Measurements from ENCODE around the gene GIT1.

Gene GIT1

GRCh38 chr17:29526322-29526721, 63.1 kb downstream of the GIT1 start (continued):
- TF ChIP-seq ESRRG (CRISPR knock-in tag; IDR thresholded peaks at IDR 0.05) (no peak), ZFP3 (CRISPR knock-in tag; IDR thresholded peaks at IDR 0.05) (no peak), ARNTL (CRISPR knock-in tag; IDR thresholded peaks at IDR 0.05; ENCODE audit: borderline replicate concordance, low read depth) (no peak), GLIS3 (CRISPR knock-in tag; IDR thresholded peaks at IDR 0.05) (no peak), ZC3H10 (CRISPR knock-in tag; IDR thresholded peaks at IDR 0.05) (no peak), OSR1 (CRISPR knock-in tag; IDR thresholded peaks at IDR 0.05) (no peak), CSDC2 (CRISPR knock-in tag; IDR thresholded peaks at IDR 0.05) (no peak), ZFP30 (CRISPR knock-in tag; IDR thresholded peaks at IDR 0.05) (no peak), ZNF565 (CRISPR knock-in tag; conservative IDR thresholded peaks at IDR 0.05; ENCODE audit: low read depth) (no peak), PPARA (CRISPR knock-in tag; IDR thresholded peaks at IDR 0.05; ENCODE audit: borderline replicate concordance) (no peak), ISL1 (CRISPR knock-in tag; IDR thresholded peaks at IDR 0.05) (no peak)

DNA sequence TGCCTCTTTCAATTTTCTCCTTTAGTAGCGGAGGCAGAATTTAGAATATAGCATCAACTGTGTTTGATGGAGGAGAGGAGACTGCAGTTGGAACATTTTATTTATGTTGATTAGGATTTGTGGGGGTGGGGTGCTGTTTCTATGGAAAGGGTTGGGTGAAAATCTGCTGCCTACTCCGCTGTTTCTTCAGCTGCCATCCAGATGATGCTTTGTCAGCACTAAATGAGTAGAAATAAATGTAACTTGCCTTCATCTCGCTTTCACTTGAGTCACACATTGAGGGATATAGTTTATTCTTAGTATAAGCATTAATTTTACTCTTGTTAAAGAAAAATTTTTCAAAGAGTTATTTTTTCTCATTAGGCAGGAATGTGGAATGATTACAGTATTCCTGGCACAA, 64.8 kb downstream of the GIT1 start:
- no peak for ATAC-seq
- TF ChIP-seq RARB (CRISPR knock-in tag; IDR thresholded peaks at IDR 0.05) (no peak), TOX (CRISPR knock-in tag; IDR thresholded peaks at IDR 0.05; ENCODE audit: borderline replicate concordance) (no peak)
